SHP77 treated with DMSO at 0.1 percent for 48 hours (cell line): ENCODE data around the gene MAD1L1.
"Not testable (repeated sequence)": the region's sequence is repeated elsewhere in the genome, so short reads cannot be mapped to it uniquely, and the experiment has no call there.

ENCODE experiments used
- DNase-seq: peaks from one replicate; lab custom pipeline; 2025; lab: John Stamatoyannopoulos, UW

Gene MAD1L1

GRCh38 chr7:2173189-2173827 is 59.4 kb downstream of the MAD1L1 start:
- no peak for DNase-seq

- DNase-seq, result peak; percentile 46
These were observed 60.2 kb downstream of the MAD1L1 start for GRCh38 chr7:2172311-2173188.

DNA sequence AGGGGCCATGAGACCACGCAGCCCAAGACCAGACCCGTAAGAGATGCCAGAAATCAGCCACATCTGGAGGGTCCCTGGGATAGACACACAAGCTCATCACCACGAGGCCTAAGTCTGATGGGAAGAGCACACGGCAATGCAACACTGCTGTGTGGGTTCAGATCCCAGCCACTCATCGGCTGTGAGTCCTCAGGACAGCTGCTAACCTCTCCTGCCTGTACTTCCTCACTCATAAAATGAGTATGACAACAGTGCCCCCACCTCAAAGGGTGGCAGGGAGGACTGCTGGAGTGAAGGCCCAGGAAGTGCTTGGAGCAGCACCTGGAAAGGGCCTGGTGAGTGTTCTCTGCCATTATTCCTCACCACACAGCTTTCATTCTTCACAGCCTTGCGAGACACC is 60.9 kb downstream of the MAD1L1 start:
- DNase-seq, result peak; percentile 19

DNA sequence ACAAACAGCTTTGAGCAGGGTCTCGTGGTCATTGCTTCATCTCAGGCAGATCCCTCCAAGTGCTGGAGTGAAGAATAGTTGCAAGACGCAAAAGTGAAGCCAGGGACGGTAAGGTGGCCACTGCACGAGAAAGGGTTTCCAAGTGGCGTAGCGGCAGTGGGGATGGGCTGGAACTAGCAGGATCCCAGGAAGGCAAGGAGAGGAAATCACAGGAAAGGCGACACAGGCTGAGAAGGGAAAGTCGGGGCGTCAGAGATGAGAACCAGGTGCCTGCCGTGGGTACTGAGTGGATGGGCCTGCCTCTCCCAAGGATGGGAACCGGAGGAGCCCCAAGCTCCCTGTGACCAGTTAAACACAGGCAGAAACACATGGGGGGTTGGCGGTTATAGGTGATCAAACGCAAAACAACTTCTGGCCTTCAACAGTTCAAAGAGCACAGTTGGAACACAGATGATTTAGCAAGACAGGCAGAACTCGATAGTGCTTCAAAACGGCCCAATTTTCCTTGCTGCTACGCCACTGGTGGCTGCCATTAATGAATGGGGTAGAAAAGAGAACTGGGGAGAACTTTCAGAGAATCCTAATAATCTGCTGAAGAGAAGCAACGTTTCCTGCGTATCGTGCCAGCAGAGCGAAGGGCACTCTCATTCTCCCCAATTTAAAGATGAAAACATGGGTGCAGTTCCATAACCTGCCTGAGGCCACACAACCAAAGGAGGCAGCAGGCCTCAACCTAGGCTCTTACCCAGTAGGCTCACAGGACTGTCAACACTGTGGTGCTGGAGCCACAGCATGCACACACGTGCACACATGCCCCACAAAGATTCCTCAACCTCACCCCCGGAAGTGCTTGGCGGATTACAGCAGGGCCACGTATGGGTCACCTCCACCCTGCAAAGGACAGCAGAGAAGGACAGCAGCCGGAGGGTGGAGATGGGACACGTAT is 61.9 kb downstream of the MAD1L1 start:
- no peak for DNase-seq

DNA sequence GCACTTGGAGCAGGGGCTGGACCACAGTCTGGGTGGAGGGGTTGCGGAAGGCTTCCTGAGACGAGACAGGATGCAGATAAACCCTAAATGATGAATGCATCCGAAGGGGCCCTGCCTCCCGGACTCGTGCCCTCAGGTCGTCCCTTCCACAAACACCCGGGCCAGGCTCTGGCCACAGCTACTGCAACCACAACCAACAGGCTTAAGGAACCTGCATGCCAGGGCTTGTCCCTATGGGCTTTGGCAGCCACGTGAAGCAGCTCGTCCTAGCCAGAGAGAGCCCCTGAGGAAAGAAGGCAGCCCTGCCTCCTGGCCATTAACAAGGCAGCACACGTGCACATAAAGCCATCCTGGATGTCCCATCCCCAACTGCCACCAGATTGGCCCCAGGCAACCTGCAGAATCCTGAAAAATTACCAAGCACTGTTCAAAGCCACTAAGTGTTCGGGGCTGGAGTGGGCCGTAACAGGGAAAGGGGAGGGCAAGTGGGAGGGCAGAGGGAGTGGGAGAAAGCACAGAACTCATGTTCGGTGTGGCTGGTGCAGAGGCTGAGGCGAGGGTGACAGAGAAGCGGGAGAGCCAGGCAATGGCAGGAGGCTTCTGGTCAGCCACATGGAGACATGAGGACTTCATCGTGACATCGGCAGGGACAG is 62.7 kb downstream of the MAD1L1 start:
- DNase-seq, result no peak

GRCh38 chr7:2168615-2169311 is 64.0 kb downstream of the MAD1L1 start:
- no peak for DNase-seq

DNA sequence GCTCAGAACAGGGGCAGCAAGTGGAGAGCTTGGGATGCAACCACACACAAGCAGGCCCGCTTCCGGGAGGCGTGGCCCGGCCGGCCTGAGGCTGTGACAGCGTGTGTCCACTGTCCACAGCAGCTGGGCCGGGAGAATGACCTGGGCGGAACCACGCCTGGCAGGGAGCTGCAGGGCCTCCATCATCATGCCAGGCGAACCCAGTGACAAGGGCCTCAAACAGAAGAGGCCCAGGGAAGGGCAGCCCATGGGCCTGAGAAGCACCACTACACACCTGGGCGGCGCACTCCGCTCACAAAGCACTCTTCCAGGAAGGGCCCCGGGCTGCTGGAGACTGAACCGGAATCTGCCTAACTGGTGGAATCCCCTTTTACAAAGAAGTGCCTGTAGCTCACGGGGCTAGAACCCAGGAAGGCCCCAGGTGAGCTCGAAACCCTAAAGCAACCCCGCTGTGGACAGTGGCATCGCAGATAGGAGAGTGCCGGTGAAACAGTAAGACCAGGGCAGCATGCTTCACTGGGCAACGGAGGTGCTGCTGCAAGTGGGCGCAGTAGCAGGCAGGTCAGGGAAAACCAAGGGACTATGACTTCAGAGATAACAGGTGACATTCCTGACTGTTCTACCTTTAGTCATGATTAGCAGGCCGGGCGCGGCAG is 66.0 kb downstream of the MAD1L1 start:
- DNase-seq, result no peak

DNA sequence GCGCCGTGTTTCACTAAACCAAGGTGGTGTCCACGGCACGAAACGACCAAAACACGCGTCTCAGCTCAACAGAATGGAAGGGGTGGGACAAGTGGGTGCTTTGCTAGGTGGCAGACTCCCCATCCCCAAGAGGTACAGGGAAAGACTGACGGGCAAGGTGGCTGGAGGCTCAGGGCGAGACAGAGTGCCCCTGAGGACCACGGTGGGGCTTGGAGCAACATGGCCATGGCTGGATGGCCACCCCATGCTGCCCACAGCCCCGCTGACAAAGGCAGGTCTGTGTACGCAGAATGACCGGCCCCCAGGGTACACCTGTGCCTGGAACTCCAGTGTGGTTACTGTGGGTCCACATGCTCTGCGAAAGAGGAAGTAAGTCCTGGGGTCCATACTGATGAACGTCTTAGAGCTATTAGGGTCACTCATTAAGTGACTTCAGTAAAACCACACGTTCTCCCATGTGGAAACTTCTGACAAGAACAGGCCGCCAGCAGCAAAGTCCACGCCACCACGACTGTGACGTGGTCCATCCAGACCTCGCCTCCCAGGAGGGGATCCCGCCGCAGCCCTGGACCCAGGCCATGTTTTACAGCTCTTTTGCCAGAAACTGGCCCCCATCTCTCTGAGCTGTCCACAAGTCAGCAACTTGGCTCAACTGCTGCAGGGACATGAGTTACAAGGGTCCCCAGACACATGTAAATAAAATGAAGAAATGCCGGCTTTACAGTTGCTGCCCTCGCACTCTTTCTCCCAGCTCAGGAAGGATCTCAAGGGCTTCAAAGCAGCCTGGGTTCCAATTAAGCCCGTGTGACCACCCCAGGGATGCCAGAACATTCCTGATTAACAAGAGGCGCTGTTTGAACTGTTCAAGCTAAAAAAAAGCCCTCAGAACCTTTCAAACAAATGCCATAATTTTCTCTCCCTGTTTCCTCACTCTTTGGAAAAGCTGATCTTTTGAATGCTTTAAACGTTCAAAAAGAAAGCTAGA is 66.8 kb downstream of the MAD1L1 start:
- no peak for DNase-seq

GRCh38 chr7:2165239-2165609 is 67.5 kb downstream of the MAD1L1 start:
- DNase-seq, result no peak

DNA sequence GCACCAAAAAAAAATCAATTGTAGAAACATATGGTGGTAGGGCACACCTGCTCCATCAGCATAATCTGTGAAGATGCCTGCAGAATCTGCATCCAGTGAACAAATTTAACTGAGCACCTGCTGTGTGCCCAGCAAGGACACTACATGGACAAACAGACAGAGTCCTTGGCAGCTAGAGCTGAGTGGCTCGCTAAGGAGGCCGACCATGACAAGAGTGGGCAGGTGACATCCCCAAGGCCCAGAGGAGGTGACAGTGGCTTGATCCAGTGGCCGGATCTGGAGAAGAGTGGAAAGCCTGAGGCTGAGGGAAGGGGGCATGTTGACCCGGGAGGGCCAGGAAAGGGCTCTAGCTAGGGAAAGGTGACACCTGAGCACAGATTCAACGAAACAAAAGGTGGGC is 68.1 kb downstream of the MAD1L1 start:
- DNase-seq, result no peak

GRCh38 chr7:2163600-2164555 is 68.9 kb downstream of the MAD1L1 start:
- DNase-seq, result no peak

- no peak for DNase-seq
These were observed 69.8 kb downstream of the MAD1L1 start for GRCh38 chr7:2162959-2163358.

DNA sequence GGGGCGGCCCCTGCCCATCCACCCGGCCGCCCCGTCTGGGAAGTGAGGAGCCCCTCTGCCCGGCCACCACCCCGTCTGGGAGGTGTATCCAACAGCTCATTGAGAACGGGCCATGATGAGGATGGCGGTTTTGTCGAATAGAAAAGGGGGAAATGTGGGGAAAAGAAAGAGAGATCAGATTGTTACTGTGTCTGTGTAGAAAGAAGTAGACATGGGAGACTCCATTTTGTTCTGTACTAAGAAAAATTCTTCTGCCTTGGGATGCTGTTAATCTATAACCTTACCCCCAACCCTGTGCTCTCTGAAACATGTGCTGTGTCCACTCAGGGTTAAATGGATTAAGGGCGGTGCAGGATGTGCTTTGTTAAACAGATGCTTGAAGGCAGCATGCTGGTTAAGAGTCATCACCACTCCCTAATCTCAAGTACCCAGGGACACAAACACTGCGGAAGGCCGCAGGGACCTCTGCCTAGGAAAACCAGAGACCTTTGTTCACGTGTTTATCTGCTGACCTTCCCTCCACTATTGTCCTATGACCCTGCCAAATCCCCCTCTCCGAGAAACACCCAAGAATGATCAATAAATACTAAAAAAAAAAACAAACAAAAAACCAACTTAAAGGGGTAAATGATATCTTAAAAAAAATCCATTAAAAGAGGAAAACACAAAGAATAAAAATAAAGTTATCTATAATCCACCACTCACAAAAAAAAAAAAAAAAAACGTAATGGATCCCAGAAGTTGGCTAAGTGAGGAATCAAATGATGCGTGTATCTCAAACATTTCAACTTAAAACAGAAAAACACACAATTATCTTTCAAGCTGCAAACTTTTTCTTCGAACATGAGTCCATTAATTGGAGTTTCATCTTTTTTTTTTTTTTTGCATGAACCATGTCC is 70.5 kb downstream of the MAD1L1 start:
- DNase-seq, result not testable (repeated sequence)

- DNase-seq, result no peak
These were observed 73.6 kb downstream of the MAD1L1 start for GRCh38 chr7:2159176-2159520.

- DNase-seq, result peak; percentile 52
These were observed 74.2 kb downstream of the MAD1L1 start for GRCh38 chr7:2158331-2159175.

DNA sequence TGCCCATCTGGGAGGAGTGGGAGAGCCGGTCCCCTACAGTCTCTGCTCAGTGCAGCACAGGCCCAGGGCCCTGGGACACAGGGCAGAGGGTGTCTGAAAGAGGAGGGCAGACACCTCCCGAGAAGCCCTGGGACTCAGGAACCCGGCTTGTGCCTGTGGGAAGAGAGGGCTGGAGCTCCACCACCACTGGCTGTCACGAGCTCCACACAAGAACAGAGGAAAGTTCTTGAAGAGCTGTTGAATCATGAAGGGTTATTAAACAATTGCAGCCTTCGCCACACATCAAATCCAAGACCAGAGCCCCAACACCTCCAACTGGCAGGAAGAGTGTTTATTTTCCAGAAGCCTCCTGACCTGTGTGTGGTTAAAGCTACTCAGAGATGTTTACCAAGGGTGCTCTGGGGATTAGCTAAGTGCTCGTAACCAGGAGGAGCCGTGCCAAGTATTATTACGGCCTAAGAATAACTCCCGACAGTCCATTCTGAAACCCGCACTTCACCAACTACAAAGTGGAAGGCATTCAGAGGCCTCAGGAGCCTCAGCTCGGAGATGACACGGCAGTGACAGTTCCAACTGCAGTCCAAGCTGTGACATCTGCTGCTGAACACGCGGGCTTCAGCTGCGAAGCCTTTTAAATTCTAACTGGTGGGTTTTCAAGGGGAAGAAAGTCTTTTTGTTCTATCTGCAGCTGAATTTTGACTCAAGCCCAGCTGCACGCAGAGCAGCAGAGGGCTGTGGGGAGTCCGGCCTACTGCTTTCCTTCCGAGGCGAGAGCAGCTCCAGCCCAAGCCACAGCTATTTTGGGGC is 75.1 kb downstream of the MAD1L1 start:
- peak; percentile 66 for DNase-seq
